PC-3 (cell line): ENCODE results near the gene HID1. TPM values are rescaled to one million over a fixed set of nuclear protein-coding genes. Genes with fewer than 3 reads are reported as not detected.

Source experiments
- ATAC-seq: fragments of 200-7000 bp; cut with Tn5 transposase; 2 replicates; pipeline ENCODE4 v1.9.1; 2020; ENCODE audit warnings: mild to moderate bottlenecking, moderate library complexity
- BruUV-seq: library from RNA; stranded (reverse); fragments of 400-500 nt; replicated peaks from 2 replicates; lab custom pipeline; 2021; lab: Mats Ljungman, UMichigan
- CTCF ChIA-PET: fragments of 300-600 bp; sonication (Branson Sonifier 250); formaldehyde crosslinking; loops from one replicate; lab custom pipeline; 2022; ENCODE audit warnings: antibody characterized with exemption; lab: Charles Lee
- POLR2A ChIA-PET: fragments of 300-600 bp; sonication (Branson Sonifier 250); formaldehyde crosslinking; loops from one replicate; lab custom pipeline; 2022; ENCODE audit warnings: antibody characterized with exemption; ENCODE audit not compliant: unreplicated experiment; lab: Charles Lee
- DNase-seq: peaks from one replicate; pipeline ENCODE4 v3.0.0-alpha.2; 2015
- H2AFZ ChIP-seq: fragments of 300-600 bp; sonication (generic); 2 replicates; pipeline ENCODE4 v1.6.0; 2016; ENCODE audit warnings: antibody characterized with exemption, low read length
- H3F3A ChIP-seq: fragments of 300-600 bp; sonication (generic); one replicate; pipeline ENCODE4 v1.6.0; 2017; ENCODE audit warnings: antibody characterized with exemption, low read length, control low read depth, mild to moderate bottlenecking; ENCODE audit not compliant: unreplicated experiment
- H3K27ac ChIP-seq: fragments of 300-600 bp; sonication (generic); 2 replicates; pipeline ENCODE4 v1.5.1; 2016; ENCODE audit warnings: mild to moderate bottlenecking, low read length
- H3K27me3 ChIP-seq: fragments of 300-600 bp; sonication (generic); 2 replicates; pipeline ENCODE4 v1.6.1; 2016; ENCODE audit warnings: low read length, mixed read lengths
- H3K36me3 ChIP-seq: fragments of 300-600 bp; sonication (generic); 2 replicates; pipeline ENCODE4 v1.6.1; 2016; ENCODE audit warnings: low read depth, mixed run types, low read length, mixed read lengths
- H3K4me1 ChIP-seq: fragments of 300-600 bp; sonication (generic); 2 replicates; pipeline ENCODE4 v1.5.1; 2016; ENCODE audit warnings: low read length; ENCODE audit not compliant: insufficient read depth
- H3K4me2 ChIP-seq: fragments of 300-600 bp; sonication (generic); 2 replicates; pipeline ENCODE4 v1.6.0; 2016; ENCODE audit warnings: low read length
- H3K4me3 ChIP-seq: fragments of 300-600 bp; sonication (generic); 2 replicates; pipeline ENCODE4 v1.5.1; 2016; ENCODE audit warnings: mild to moderate bottlenecking, low read length, mixed read lengths
- H3K79me2 ChIP-seq: fragments of 300-600 bp; sonication (generic); 2 replicates; pipeline ENCODE4 v1.6.1; 2017; ENCODE audit warnings: low read length, mixed read lengths
- H3K9ac ChIP-seq: fragments of 300-600 bp; sonication (generic); 2 replicates; pipeline ENCODE4 v1.6.0; 2016; ENCODE audit warnings: mild to moderate bottlenecking, low read length
- H3K9me2 ChIP-seq: fragments of 300-600 bp; sonication (generic); replicated peaks from 2 replicates; pipeline ENCODE4 v1.6.1; 2016; ENCODE audit warnings: mixed run types, low read length, mixed read lengths
- H3K9me3 ChIP-seq: fragments of 300-600 bp; sonication (generic); 2 replicates; pipeline ENCODE4 v1.6.1; 2016; ENCODE audit warnings: low read length, mixed read lengths
- H4K20me1 ChIP-seq: fragments of 300-600 bp; sonication (generic); 2 replicates; pipeline ENCODE4 v1.6.1; 2016; ENCODE audit warnings: low read length, mixed read lengths
- EZH2 ChIP-seq: fragments of 300-600 bp; sonication (generic); IDR thresholded peaks from one replicate; pipeline ENCODE4 v1.6.1; 2017; ENCODE audit warnings: antibody characterized with exemption, mild to moderate bottlenecking, low read length; ENCODE audit not compliant: unreplicated experiment
- EZH2phosphoT487 ChIP-seq: fragments of 300-600 bp; sonication (generic); IDR thresholded peaks from 2 replicates; pipeline ENCODE4 v1.6.1; 2018; ENCODE audit warnings: mild to moderate bottlenecking, antibody characterized with exemption, low read length, borderline replicate concordance
- intact Hi-C: fragments of 100-400 bp; cut with micrococcal nuclease; formaldehyde crosslinking; loops from 2 replicates; pipeline ENCODE4 v1.9.0; 2023
- total RNA-seq: library from RNA; depleted of rRNA; stranded (reverse); fragments of >200 nt; gene quantifications from 2 replicates; pipeline ENCODE4 v1.2.3, GENCODE V29; 2014
- TF ChIP-seq, protein P1 (sequence below): fragments of 300-600 bp; sonication (generic); conservative IDR thresholded peaks from 2 replicates; pipeline ENCODE4 v1.5.1; 2017; ENCODE audit warnings: antibody characterized with exemption, low read depth, mild to moderate bottlenecking, low read length

HID1 gene
- total RNA-seq, 1 experiment from 2014 or later = 40.6 TPM

DNA sequence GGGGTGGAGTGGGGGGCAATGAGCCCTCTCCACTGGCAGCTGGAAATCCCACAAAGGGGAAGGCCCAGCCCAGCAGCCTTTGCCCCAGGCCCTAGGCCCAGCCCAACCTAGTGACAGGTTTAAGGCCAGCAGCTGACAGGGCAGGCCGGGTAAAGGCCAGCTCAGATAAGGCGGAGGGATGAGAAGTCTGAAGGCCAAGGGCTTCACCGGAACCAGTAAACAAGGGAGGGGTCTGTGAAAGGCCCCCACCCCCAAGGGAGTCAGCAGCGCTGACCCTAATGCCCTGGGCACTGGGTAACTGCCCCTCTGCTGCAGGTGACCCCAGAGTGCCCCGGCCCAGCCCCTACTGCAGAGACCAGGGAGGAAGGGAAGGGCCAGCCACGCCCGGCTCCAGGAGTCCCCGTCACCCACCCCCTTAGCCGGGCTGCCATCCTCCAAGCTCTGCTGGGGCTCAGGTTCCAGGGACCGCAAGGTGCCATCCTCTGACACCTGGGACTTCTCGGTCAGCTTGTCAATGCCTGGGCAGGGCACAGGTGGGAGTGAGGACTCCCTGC is 19.3 kb downstream of the HID1 start:
- TF ChIP-seq, protein P1, sequence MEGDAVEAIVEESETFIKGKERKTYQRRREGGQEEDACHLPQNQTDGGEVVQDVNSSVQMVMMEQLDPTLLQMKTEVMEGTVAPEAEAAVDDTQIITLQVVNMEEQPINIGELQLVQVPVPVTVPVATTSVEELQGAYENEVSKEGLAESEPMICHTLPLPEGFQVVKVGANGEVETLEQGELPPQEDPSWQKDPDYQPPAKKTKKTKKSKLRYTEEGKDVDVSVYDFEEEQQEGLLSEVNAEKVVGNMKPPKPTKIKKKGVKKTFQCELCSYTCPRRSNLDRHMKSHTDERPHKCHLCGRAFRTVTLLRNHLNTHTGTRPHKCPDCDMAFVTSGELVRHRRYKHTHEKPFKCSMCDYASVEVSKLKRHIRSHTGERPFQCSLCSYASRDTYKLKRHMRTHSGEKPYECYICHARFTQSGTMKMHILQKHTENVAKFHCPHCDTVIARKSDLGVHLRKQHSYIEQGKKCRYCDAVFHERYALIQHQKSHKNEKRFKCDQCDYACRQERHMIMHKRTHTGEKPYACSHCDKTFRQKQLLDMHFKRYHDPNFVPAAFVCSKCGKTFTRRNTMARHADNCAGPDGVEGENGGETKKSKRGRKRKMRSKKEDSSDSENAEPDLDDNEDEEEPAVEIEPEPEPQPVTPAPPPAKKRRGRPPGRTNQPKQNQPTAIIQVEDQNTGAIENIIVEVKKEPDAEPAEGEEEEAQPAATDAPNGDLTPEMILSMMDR = no peak
- TF ChIP-seq EZH2 = no peak
- TF ChIP-seq EZH2phosphoT487 = no peak
- Histone ChIP-seq H3K4me1 (peaks cover 5% of the 10 kb centered on the region; the same call in 1 of the 2 replicates), H3K9me2 (no peaks in the 10 kb centered on the region), H3K36me3 (no peaks in the 10 kb centered on the region), H3K9ac (no peak overlapping the region), H3K79me2 (no peaks in the 10 kb centered on the region), H3K4me2 (no peak overlapping the region), H2AFZ (no peak overlapping the region), H3K4me3 (no peak overlapping the region), H4K20me1 (no peaks in the 10 kb centered on the region), H3K9me3 (no peaks in the 10 kb centered on the region), H3K27me3 (no peaks in the 10 kb centered on the region), H3F3A (no peaks in the 10 kb centered on the region), H3K27ac (no peak overlapping the region)
- intact Hi-C loops = no loop called here
- ChIA-PET POLR2A (no interaction called here), CTCF (no interaction called here)
- no peak for ATAC-seq
- BruUV-seq = no TSS peak
- no peak for DNase-seq

- BruUV-seq = no TSS peak
- Histone ChIP-seq H3K27me3 (no peaks in the 10 kb centered on the region), H3F3A (no peaks in the 10 kb centered on the region), H3K4me1 (peaks cover 5% of the 10 kb centered on the region; the same call in 1 of the 2 replicates), H3K9me2 (no peaks in the 10 kb centered on the region), H3K9me3 (no peaks in the 10 kb centered on the region), H3K4me2 (no peak overlapping the region), H3K36me3 (no peaks in the 10 kb centered on the region), H3K79me2 (no peaks in the 10 kb centered on the region), H3K4me3 (no peak overlapping the region), H4K20me1 (no peaks in the 10 kb centered on the region), H3K9ac (no peak overlapping the region), H3K27ac (no peak overlapping the region), H2AFZ (no peak overlapping the region)
- CTCF ChIA-PET = no interaction called here
- DNase-seq (no peak), ATAC-seq (no peak)
- TF ChIP-seq EZH2 (no peak), EZH2phosphoT487 (no peak)
- TF ChIP-seq, protein P1 = no peak
- POLR2A ChIA-PET = no interaction called here
- intact Hi-C loops = no loop called here
Measured at GRCh38 chr17:74952431-74953133, 20.0 kb downstream of the HID1 start.
